IMR-90 (cell line): Measurements from ENCODE around the gene OTUD7B.

Experiments
- BHLHE40 ChIP-seq: fragments of 150-350 bp; IDR thresholded peaks from 2 replicates; pipeline ENCODE4 v1.6.1; 2016; ENCODE audit warnings: mild to moderate bottlenecking, low read depth, low read length
- CTCF ChIP-seq: conservative IDR thresholded peaks from 2 replicates; pipeline ENCODE4 v1.5.1; 2012; ENCODE audit warnings: mild to moderate bottlenecking, low read depth, low read length, improper control_type of control experiment
- FOS ChIP-seq: fragments of 150-350 bp; IDR thresholded peaks from 2 replicates; pipeline ENCODE4 v1.6.1; 2016; ENCODE audit warnings: low read depth, low read length
- MAFK ChIP-seq: IDR thresholded peaks from 2 replicates; pipeline ENCODE4 v1.6.1; 2012; ENCODE audit warnings: low read depth, low read length, improper control_type of control experiment
- MXI1 ChIP-seq: IDR thresholded peaks from 2 replicates; pipeline ENCODE4 v1.6.1; 2012; ENCODE audit warnings: low read depth, mild to moderate bottlenecking, low read length, moderate library complexity, borderline replicate concordance
- POLR2A ChIP-seq: IDR thresholded peaks from 2 replicates; pipeline ENCODE4 v1.6.1; 2012; ENCODE audit warnings: mild to moderate bottlenecking, low read depth, low read length
- RAD21 ChIP-seq: IDR thresholded peaks from 2 replicates; pipeline ENCODE4 v1.6.1; 2012; ENCODE audit warnings: low read length, improper control_type of control experiment
- RCOR1 ChIP-seq: IDR thresholded peaks from 2 replicates; pipeline ENCODE4 v1.6.1; 2012; ENCODE audit warnings: mild to moderate bottlenecking, low read length, improper control_type of control experiment; ENCODE audit not compliant: insufficient replicate concordance
- SMC3 ChIP-seq: fragments of 150-350 bp; IDR thresholded peaks from 2 replicates; pipeline ENCODE4 v1.6.1; 2016; ENCODE audit warnings: low read depth, mild to moderate bottlenecking, antibody characterized with exemption, low read length, moderate library complexity

GRCh38 chr1:149925345-149925744 is 85.2 kb downstream of the OTUD7B start:
- TF ChIP-seq CTCF (no peak), BHLHE40 (no peak), MAFK (no peak), SMC3 (no peak), MXI1 (no peak), POLR2A (no peak), FOS (no peak), RCOR1 (no peak), RAD21 (no peak)
